Measurements from ENCODE around the gene MYH6. TPM values are rescaled to one million over a fixed set of nuclear protein-coding genes. Genes with fewer than 3 reads are reported as not detected.
"Not testable (repeated sequence)": the region's sequence is repeated elsewhere in the genome, so short reads cannot be mapped to it uniquely, and the experiment has no call there.

The MYH6 gene
- total RNA-seq, 1 donor from 2014 or later = 2.6 TPM

GRCh38 chr14:23415821-23416778, 8.0 kb upstream of the MYH6 start:
- DNase-seq (ENCODE audit: low read depth) = no peak

- no peak for DNase-seq (ENCODE audit: low read depth)
Measured at GRCh38 chr14:23414906-23415820, 7.1 kb upstream of the MYH6 start.

- no peak for DNase-seq (ENCODE audit: low read depth)
Measured at GRCh38 chr14:23414254-23414653, 6.2 kb upstream of the MYH6 start.

GRCh38 chr14:23413681-23414080, 5.6 kb upstream of the MYH6 start:
- DNase-seq (ENCODE audit: low read depth) = no peak

GRCh38 chr14:23411563-23412525, 3.8 kb upstream of the MYH6 start:
- no peak for DNase-seq (ENCODE audit: low read depth)

- DNase-seq (ENCODE audit: low read depth) = no peak
Measured at GRCh38 chr14:23409966-23410635, 2.0 kb upstream of the MYH6 start.

GRCh38 chr14:23409475-23409874, 1.4 kb upstream of the MYH6 start:
- no peak for DNase-seq (ENCODE audit: low read depth)

- no peak for DNase-seq (ENCODE audit: low read depth)
Measured at GRCh38 chr14:23408307-23408630, 196 bp upstream of the MYH6 start.

GRCh38 chr14:23406725-23407355, 1.2 kb downstream of the MYH6 start:
- DNase-seq (ENCODE audit: low read depth) = no peak

GRCh38 chr14:23406244-23406643, 1.8 kb downstream of the MYH6 start:
- peak; percentile 82 for DNase-seq (ENCODE audit: low read depth)

- DNase-seq (ENCODE audit: low read depth) = no peak
Measured at GRCh38 chr14:23405516-23406025, 2.5 kb downstream of the MYH6 start.

GRCh38 chr14:23405096-23405495, 3.0 kb downstream of the MYH6 start:
- no peak for DNase-seq (ENCODE audit: low read depth)

- no peak for DNase-seq (ENCODE audit: low read depth)
Measured at GRCh38 chr14:23404331-23404900, 3.7 kb downstream of the MYH6 start.

- no peak for DNase-seq (ENCODE audit: low read depth)
Measured at GRCh38 chr14:23403908-23404307, 4.2 kb downstream of the MYH6 start.

- no peak for DNase-seq (ENCODE audit: low read depth)
Measured at GRCh38 chr14:23403139-23403438, 5.0 kb downstream of the MYH6 start.

- no peak for DNase-seq (ENCODE audit: low read depth)
Measured at GRCh38 chr14:23402296-23403138, 5.6 kb downstream of the MYH6 start.

GRCh38 chr14:23401291-23401690, 6.8 kb downstream of the MYH6 start:
- no peak for DNase-seq (ENCODE audit: low read depth)

- DNase-seq (ENCODE audit: low read depth) = not testable (repeated sequence)
Measured at GRCh38 chr14:23400496-23401149, 7.5 kb downstream of the MYH6 start.
